NCI-H2081 (cell line): ENCODE results near the gene CBFA2T2.
"Not testable (repeated sequence)": the region's sequence is repeated elsewhere in the genome, so short reads cannot be mapped to it uniquely, and the experiment has no call there.

Source experiments
- DNase-seq, 2 experiments: peaks; one replicate each; lab custom pipeline; 2025; lab: John Stamatoyannopoulos, UW

Gene CBFA2T2

GRCh38 chr20:33549229-33549999 is 59.5 kb downstream of the CBFA2T2 start:
- no peak for DNase-seq

GRCh38 chr20:33551778-33552177 is 61.9 kb downstream of the CBFA2T2 start:
- no peak for DNase-seq

- DNase-seq, result no peak
Observed at GRCh38 chr20:33552519-33552918, 62.6 kb downstream of the CBFA2T2 start.

DNA sequence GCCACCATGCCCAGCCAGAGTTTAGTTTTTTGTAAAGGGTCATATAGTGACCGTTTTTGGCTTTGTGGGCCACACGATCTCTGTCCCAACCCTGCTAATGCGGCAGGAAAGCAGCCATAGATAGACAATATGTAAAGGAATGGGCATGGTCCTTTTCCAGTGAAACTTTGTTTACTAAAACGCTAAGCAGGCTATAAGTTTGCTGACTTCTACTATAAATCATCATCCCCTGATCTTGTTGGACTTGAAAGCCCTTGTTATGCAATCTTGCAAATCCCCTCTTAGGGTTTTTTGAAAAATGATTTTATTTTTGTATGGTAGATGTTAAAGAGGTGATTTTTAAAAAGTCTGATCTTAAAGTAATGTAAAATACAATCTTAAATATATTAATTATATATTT is 63.6 kb downstream of the CBFA2T2 start:
- no peak for DNase-seq

DNA sequence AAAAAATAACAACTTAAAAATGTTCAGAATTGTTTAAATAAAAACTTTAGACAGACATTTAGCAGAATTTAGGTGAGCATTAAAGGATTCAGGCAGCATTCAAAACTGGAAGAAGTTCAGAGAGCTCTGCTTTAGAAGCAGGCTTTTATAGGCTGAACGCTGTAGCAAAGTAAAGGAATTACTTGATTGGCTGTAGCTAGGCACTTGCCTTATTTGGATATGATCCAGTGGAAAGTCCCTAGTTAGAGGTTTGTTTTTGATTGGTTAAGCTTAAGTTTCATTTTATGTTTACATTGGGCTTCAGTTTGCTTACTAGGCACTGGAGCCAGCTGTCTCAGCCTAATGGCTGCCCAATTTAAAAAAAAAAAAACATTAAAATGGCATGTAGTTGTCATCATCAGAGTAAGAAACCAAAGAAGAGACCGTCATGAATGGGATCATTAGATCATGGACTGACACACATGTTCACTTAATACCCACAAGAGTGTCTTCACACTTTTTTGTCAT is 65.1 kb downstream of the CBFA2T2 start:
- DNase-seq, result peak; percentile 77 to 97

GRCh38 chr20:33555755-33556154 is 65.9 kb downstream of the CBFA2T2 start:
- DNase-seq, result no peak

DNA sequence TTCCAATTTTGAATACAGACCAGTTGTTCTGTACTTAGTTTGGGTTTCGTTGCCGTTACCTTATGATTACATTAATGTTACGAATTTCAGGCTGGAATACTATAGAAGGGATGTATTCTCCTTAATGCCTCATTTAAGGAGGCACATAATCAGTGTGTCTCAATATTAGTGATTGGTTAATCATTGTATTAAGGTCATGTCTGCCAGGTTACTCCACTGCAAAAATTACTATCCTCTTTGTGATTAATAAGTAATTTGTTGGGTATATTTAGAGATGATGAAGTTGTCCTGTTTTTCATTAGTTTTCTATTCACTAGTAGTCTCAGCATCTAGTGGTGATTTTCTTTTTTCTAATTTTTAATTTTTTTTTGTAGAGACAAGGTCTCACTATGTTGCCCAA is 66.3 kb downstream of the CBFA2T2 start:
- DNase-seq, result no peak

DNA sequence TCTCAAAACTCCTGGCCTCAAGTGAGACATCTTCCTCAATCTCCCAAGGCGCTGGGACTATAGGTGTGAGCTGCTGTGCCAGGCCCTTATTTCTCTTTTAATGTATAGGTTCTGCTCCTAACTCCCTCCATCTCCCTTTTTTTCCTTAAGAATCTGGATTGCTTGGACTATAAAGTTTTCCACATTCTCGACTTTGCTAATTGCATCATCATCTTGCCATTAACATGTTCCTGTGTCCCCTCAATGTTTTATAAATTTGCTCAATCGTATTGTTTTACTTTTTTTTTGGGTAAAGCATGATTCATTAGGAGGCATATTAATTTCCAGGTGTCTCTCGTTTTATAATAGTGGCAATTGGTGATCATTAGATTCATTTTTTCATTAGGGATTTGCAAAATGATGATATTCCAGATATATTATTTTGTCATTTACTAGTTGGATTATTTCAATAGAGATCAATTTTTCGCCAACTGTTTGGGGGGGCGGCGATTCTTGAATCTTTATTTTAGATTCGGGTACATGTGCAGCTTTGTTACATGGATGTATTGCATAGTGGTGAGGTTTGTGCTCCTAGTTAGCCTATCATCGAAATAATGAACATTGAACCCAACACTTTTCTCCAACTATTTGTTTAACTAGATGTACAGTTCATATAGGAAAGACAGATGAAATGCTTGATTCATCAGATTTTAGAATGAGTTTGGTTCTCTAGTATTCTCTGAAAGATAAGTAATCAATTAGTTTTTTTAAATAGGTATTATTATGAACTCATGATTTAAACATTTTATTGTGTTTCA is 68.7 kb downstream of the CBFA2T2 start:
- no peak for DNase-seq

DNA sequence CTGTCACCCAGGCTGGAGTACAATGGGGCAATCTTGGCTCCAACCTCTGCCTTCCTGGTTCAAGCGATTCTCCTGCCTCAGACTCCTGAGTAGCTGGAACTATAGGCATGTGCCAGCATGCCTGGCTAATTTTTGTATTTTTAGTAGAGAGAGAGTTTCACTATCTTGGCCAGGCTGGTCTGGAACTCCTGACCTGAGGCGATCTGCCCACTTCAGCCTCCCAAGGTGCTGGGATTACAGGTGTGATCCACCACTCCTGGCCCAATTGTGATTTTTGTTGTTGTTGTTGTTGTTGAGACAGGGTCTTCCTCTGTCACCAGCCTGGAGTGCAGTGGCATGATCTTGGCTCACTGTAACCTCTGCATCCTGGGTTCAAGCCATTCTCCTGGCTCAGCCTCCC is 69.3 kb downstream of the CBFA2T2 start:
- no peak for DNase-seq

DNA sequence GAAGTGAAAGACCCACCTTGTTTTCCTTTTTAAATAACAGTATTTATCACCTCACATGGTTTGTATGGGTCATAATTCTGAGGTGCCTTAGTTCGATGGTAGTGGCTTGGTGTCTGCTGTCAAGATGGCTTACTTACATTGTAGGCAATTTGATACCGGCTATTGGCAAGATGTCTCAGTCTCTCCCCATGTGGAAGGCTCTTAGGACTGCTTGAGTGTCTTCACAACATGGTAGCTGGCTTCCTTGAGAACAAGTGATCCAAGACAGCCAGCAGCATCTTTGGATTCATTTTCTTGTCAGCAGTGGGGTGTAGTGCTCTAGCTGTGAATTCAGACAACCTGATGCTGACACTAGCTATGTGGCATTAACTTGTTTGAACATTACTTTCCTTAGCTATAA is 70.1 kb downstream of the CBFA2T2 start:
- DNase-seq, result no peak

DNA sequence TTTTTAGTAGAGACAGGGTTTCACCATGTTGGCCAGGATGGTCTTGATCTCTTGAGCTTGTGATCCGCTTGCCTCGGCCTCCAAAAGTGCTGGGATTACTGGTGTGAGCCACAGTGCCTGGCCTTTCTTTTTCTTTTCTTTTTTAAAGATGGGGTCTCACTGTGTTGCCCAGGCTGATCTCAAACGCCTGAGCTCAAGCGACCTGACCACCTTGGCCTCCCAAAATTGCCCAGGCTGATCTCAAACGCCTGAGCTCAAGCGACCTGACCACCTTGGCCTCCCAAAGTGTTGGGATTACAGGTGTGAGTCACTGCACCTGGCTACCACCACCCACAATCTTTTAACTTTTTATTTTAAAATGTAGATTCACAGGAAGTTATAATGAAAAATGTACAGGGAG is 71.2 kb downstream of the CBFA2T2 start:
- DNase-seq, result not testable (repeated sequence)

DNA sequence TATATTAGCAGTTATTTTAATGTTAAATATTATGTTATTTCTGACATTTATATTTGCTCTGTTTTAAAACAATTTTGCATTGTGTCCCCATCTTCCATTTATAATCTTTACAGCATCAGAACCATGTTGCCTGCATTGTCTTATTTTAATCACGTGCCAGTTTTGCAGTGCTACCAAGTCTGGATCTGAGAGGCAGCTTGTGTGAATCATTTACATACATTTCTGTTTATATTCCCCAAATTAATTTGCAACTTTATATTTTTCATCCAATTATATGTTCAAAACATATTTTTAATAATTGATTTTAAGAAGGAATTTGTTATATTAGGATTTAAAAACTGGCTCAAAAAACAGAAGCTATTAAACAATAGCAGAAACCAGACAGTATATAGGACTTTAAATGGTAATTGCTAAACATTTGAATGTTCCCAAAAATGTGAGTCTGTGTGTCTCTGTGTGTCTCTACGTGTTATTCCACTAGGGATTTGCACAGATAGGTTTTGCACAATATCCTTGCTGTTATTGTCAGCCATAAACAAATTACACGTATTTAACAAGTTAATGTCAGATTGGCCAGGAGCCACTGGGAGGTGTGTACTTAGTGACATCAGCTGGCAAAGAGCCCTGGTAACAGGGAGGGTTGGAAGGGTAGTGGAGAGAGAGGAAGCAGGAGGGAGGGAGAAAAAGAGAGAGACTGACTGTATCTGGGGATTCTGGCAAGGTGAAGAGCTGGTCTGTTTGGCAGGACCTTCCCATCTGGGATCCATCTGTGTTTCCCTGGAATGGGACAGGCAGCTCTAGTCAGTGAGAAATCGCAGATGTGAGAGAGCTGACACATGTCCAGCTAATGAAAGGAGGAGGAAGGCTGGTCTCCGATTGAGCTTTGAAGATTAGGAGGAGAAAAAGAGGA is 72.1 kb downstream of the CBFA2T2 start:
- peak; percentile 98 to 99 for DNase-seq

DNA sequence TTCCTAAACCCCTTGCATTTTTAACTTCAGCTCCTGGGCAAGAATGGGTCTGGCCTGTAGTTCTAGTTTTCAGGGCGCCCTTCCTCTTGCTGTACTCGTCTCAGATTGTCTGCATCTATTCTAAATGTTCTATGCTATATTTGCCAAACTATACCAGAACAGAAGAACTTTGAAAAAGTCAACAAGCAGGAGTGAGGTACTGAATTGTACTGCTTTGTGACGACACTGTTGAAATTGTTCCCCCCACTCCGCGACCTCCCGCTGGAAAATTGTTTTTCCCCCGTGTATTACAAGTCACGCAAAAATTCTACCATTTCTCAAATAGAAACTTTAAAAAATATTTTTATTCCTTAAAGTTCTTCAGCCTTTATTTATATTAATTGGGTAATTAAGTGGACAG is 73.9 kb downstream of the CBFA2T2 start:
- peak in 1 of 2 experiments; percentile 31 for DNase-seq

DNA sequence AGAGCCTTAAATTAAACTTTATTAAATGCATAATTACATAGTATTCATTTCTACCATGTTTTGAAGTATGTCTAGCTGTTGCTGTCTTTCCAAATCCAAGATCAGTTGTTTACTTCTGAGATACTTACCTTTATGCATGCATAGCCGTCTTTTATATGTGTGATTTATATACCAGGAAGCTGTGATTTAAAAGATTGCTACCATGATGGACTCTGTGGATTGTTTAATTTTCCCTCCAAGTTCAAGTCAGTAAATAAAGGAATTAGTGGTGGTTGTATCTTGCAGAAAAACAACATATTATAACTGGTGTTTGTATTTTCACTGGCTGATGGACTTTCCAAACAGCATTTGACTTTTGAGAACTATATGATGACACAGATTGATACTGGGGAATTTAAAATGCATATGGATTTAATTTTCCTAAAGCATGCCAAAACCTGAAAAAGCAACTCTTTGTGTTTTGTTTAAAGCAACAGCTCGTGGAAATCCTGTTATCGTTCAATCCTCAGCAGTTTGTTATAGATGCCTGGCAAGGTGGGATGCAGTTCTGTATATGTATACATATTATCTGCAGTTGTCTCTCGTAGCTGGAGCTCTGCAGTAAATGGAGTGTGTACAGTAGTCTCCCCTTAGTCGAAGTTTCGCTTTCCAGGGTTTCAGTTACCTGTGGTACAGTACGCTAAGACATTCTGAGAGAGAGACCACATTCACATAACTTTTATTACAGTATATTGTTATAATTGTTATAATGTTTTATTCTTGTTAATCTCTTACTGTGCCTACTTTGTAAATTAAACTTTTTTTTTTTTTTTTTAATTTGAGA is 77.1 kb downstream of the CBFA2T2 start:
- DNase-seq, result peak in 1 of 2 experiments; percentile 35

GRCh38 chr20:33567949-33568348 is 78.1 kb downstream of the CBFA2T2 start:
- DNase-seq, result no peak

DNA sequence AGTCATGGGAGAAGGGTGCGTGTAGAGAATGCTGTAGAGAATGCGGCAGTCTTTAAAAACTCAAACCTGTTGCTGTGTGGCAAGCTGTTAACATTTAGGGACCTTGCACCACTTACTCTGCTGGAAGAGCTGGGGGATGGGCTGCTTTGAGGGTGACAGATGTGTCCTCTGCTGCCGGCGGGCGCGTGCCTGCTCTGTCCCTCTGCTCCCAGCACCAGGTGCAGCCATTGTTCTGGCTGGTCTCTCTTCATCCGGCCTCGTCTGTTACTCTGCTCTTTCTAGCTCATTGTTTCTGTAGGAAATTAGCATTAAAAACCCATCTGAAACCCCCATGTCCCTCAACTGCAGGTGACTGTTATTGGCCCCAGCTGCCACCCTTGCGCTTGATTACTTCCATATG is 78.5 kb downstream of the CBFA2T2 start:
- peak; percentile 97 to 99 for DNase-seq

- no peak for DNase-seq
Observed at GRCh38 chr20:33568868-33569801, 79.2 kb downstream of the CBFA2T2 start.

GRCh38 chr20:33569802-33570391 is 80.0 kb downstream of the CBFA2T2 start:
- no peak for DNase-seq

DNA sequence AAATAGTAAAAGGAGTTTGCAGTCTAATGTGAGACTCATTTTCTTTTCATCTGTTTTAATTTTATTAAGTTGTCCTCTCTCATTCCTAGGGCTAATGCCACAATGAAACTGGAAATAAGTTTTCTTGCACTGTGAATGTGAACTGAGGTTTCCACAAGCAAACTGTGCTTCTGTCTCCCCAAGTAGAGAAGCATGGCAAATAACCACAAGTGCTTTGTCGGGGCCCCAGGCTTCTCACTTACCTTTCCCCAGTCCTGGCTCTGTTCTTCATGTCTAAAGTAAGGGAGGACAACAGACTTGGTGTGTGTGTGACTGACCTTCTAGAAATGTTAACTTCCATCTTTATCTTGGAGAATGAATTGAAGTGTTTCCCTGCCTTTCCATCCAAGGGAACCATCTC is 80.8 kb downstream of the CBFA2T2 start:
- DNase-seq, result no peak

DNA sequence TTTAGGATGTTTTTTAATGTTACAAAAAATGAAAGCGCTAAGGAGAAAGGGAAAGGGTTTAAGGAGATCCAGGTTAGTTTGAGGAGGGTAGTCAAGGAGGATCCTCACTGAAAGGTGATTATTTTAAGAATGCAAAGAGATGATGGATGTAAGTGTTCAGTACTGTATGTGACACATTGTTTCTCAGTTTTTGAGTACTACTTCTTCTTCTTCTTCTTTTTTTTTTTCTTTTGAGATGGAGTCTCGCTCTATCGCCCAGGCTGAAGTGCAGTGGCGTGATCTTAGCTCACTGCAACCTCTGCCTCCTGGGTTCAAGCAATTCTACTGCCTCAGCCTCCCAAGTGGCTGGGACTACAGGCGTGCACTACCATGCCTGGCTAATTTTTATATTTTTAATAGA is 83.4 kb downstream of the CBFA2T2 start:
- not testable (repeated sequence) for DNase-seq
